HCT116 (cell line): ENCODE data around the gene ARHGEF12. TPM values are rescaled to one million over a fixed set of nuclear protein-coding genes. Genes with fewer than 3 reads are reported as not detected.

ENCODE experiments used
- ATAC-seq: fragments of 200-7000 bp; cut with Tn5 transposase; 2 replicates; pipeline ENCODE4 v1.9.1; 2020; ENCODE audit warnings: mild to moderate bottlenecking, moderate library complexity
- BruUV-seq: library from RNA; stranded (reverse); fragments of 400-500 nt; replicated peaks from 2 replicates; lab custom pipeline; 2021; lab: Mats Ljungman, UMichigan
- CTCF ChIA-PET: fragments of 300-600 bp; sonication (Branson Sonifier 250); formaldehyde crosslinking; loops from one replicate; lab custom pipeline; 2021; ENCODE audit warnings: antibody characterized with exemption; lab: Charles Lee
- POLR2A ChIA-PET: fragments of 300-600, 350-600 bp; sonication (Branson Sonifier 250); formaldehyde crosslinking; loops from one replicate; lab custom pipeline; 2021; ENCODE audit warnings: antibody characterized with exemption; lab: Charles Lee
- RAD21 ChIA-PET, 2 experiments: fragments of 300-600 bp; sonication (Branson Sonifier 250); formaldehyde crosslinking; loops; one replicate each; lab custom pipeline; 2023; ENCODE audit warnings: low total read pairs in 2 of 2; ENCODE audit not compliant: uncharacterized antibody in 2 of 2, unreplicated experiment in 2 of 2, low non-redundant PET in 1 of 2; lab: Charles Lee
- DNase-seq: peaks from one replicate; pipeline ENCODE4 v3.0.0-alpha.2; 2010; ENCODE audit warnings: low read depth, low spot score
- H2AFZ ChIP-seq: fragments of 200-600 bp; shearing (Covaris generic), sonication (generic); 2 replicates; pipeline ENCODE4 v1.6.1; 2017; ENCODE audit warnings: low read depth, mixed run types, mixed read lengths, antibody characterized with exemption, low read length; ENCODE audit not compliant: poor library complexity, severe bottlenecking
- H3K27ac ChIP-seq: 2 replicates; pipeline ENCODE4 v1.5.1; 2012; ENCODE audit warnings: low read depth, low read length
- H3K27me3 ChIP-seq: fragments of 200-600 bp; sonication (generic); 2 replicates; pipeline ENCODE4 v1.6.1; 2016; ENCODE audit warnings: mixed run types, low read length, mixed read lengths; ENCODE audit not compliant: insufficient read depth
- H3K36me3 ChIP-seq, 2 experiments: fragments of 200-500 bp in 1 of 2; fragments of 200-600 bp in 1 of 2; sonication (Bioruptor generic) in 1 of 2; sonication (generic) in 1 of 2; 2 replicates each; pipeline versions ENCODE4 v1.5.1 to v1.6.1; 2014 to 2016; ENCODE audit warnings: low read length in 2 of 2, inconsistent platforms in 1 of 2, mixed read lengths in 1 of 2, mixed run types in 1 of 2; ENCODE audit not compliant: insufficient read depth in 2 of 2, control insufficient read depth in 1 of 2
- H3K4me1 ChIP-seq, 2 experiments: fragments of 200-600 bp in 1 of 2; sonication (generic) in 1 of 2; 2 replicates each; pipeline versions ENCODE4 v1.5.1 to v1.6.1; 2012 to 2017; ENCODE audit warnings: low read length in 2 of 2, inconsistent platforms in 1 of 2, mild to moderate bottlenecking in 1 of 2, mixed read lengths in 1 of 2, mixed run types in 1 of 2, moderate library complexity in 1 of 2; ENCODE audit not compliant: insufficient read depth in 2 of 2, control insufficient read depth in 1 of 2
- H3K4me2 ChIP-seq: fragments of 200-600 bp; sonication (generic); 2 replicates; pipeline ENCODE4 v1.6.1; 2017; ENCODE audit warnings: mixed run types, low read length, mixed read lengths
- H3K4me3 ChIP-seq, 2 experiments: fragments of 200-600 bp in 1 of 2; sonication (generic) in 1 of 2; replicated peaks in 1 of 2; 2 replicates each; pipeline ENCODE4 v1.5.1; 2011 to 2016; ENCODE audit warnings: low read length in 2 of 2, control low read depth in 1 of 2, low read depth in 1 of 2, mild to moderate bottlenecking in 1 of 2, mixed read lengths in 1 of 2, mixed run types in 1 of 2
- H3K79me2 ChIP-seq: fragments of 200-600 bp; sonication (generic); 2 replicates; pipeline ENCODE4 v1.6.1; 2017; ENCODE audit warnings: mild to moderate bottlenecking, mixed run types, low read length, moderate library complexity, mixed read lengths; ENCODE audit not compliant: insufficient read depth
- H3K9ac ChIP-seq: fragments of 200-600 bp; sonication (generic); 2 replicates; pipeline ENCODE4 v1.6.1; 2016; ENCODE audit warnings: low read length, mixed read lengths
- H3K9me2 ChIP-seq: fragments of 200-600 bp; sonication (generic), shearing (Covaris generic); 2 replicates; pipeline ENCODE4 v1.6.1; 2017; ENCODE audit warnings: mixed run types, mild to moderate bottlenecking, moderate library complexity; ENCODE audit not compliant: insufficient read depth
- H3K9me3 ChIP-seq, 2 experiments: fragments of 200-500 bp in 1 of 2; fragments of 200-600 bp in 1 of 2; sonication (Bioruptor generic) in 1 of 2; sonication (generic) in 1 of 2; 2 replicates each; pipeline ENCODE4 v1.6.1; 2014 to 2017; ENCODE audit warnings: low read length in 2 of 2, mixed read lengths in 2 of 2, inconsistent platforms in 1 of 2, low read depth in 1 of 2, mild to moderate bottlenecking in 1 of 2, mixed run types in 1 of 2, moderate library complexity in 1 of 2; ENCODE audit not compliant: control insufficient read depth in 1 of 2, insufficient read depth in 1 of 2
- H4K20me1 ChIP-seq: fragments of 200-600 bp; sonication (generic), shearing (Covaris generic); 2 replicates; pipeline ENCODE4 v1.6.1; 2017; ENCODE audit warnings: mixed run types, mild to moderate bottlenecking, moderate library complexity; ENCODE audit not compliant: insufficient read depth
- ATF3 ChIP-seq: IDR thresholded peaks from 2 replicates; pipeline ENCODE4 v1.6.1; 2012
- EGR1 ChIP-seq: IDR thresholded peaks from 2 replicates; pipeline ENCODE4 v1.6.1; 2012; ENCODE audit warnings: low read depth
- EZH2 ChIP-seq: fragments of 200-600 bp; sonication (generic); IDR thresholded peaks from 2 replicates; pipeline ENCODE4 v1.6.1; 2017; ENCODE audit warnings: antibody characterized with exemption, mixed run types
- EZH2phosphoT487 ChIP-seq: fragments of 200-600 bp; IDR thresholded peaks from 2 replicates; pipeline ENCODE4 v1.6.1; 2018; ENCODE audit warnings: antibody characterized with exemption, borderline replicate concordance
- FOSL1 ChIP-seq: IDR thresholded peaks from 2 replicates; pipeline ENCODE4 v1.6.1; 2012; ENCODE audit warnings: low read depth
- JUND ChIP-seq: IDR thresholded peaks from 2 replicates; pipeline ENCODE4 v1.6.1; 2012
- POLR2AphosphoS5 ChIP-seq: IDR thresholded peaks from 2 replicates; pipeline ENCODE4 v1.6.1; 2011; ENCODE audit warnings: mild to moderate bottlenecking, low read depth, low read length, moderate library complexity
- RAD21 ChIP-seq: IDR thresholded peaks from 2 replicates; pipeline ENCODE4 v1.6.1; 2012; ENCODE audit warnings: low read depth, mild to moderate bottlenecking
- REST ChIP-seq: IDR thresholded peaks from 2 replicates; pipeline ENCODE4 v1.6.1; 2012; ENCODE audit warnings: low read depth
- SIN3A ChIP-seq: IDR thresholded peaks from 2 replicates; pipeline ENCODE4 v1.6.1; 2012; ENCODE audit warnings: low read depth
- SRF ChIP-seq: IDR thresholded peaks from 2 replicates; pipeline ENCODE4 v1.6.1; 2012; ENCODE audit warnings: low read depth
- ZBTB33 ChIP-seq: IDR thresholded peaks from 2 replicates; pipeline ENCODE4 v1.6.1; 2011; ENCODE audit warnings: mild to moderate bottlenecking, low read length, moderate library complexity; ENCODE audit not compliant: insufficient replicate concordance; ENCODE audit errors: extremely low read depth
- ZNF274 ChIP-seq: fragments of 200-500 bp; sonication (Bioruptor generic); IDR thresholded peaks from 2 replicates; pipeline ENCODE4 v1.6.1; 2014; ENCODE audit warnings: mild to moderate bottlenecking, low read depth, low read length, inconsistent platforms
- intact Hi-C: fragments of 100-400 bp; cut with micrococcal nuclease; formaldehyde crosslinking; loops from 2 replicates; pipeline ENCODE4 v1.10.0; 2022
- total RNA-seq: library from RNA; stranded (reverse); gene quantifications from one replicate; pipeline ENCODE4 v1.2.1, GENCODE V29; 2021; ENCODE audit not compliant: unreplicated experiment

Gene ARHGEF12
- total RNA-seq, 1 experiment from 2014 or later = 81.4 TPM

GRCh38 chr11:120293038-120293800 is 43.0 kb upstream of the ARHGEF12 start:
- peaks cover 41% of the 10 kb centered on the region; the same call in 1 of the 2 replicates for H3K27me3 ChIP-seq
- H2AFZ ChIP-seq = no peak overlapping the region
- no peaks in the 10 kb centered on the region for H3K36me3 ChIP-seq
- CTCF ChIA-PET = interaction anchor here (1.2 to 2.1 kb wide), 2 partner anchors 10 to 13 kb away, joined by 3 to 10 read pairs; no protein-coding TSS in a partner anchor
- no peaks in the 10 kb centered on the region for H3K9me2 ChIP-seq
- DNase-seq = no peak
- peaks cover 5 to 8% of the 10 kb centered on the region in 2 experiments; a peak in 3 of 4 replicates for H3K4me1 ChIP-seq
- no peak for TF ChIP-seq POLR2AphosphoS5
- no peak for TF ChIP-seq SIN3A
- TF ChIP-seq JUND = no peak
- no peak for TF ChIP-seq ATF3
- TF ChIP-seq, all 23 proteins: peak for 0
- H3K9me3 ChIP-seq = no peaks in the 10 kb centered on the region
- H3K4me3 ChIP-seq = no peak overlapping the region
- no peaks in the 10 kb centered on the region for H4K20me1 ChIP-seq
- ChIA-PET POLR2A (no interaction called here), RAD21 (no interaction called here)
- no peak for ATAC-seq
- no peak overlapping the region for H3K9ac ChIP-seq
- no peak overlapping the region for H3K4me2 ChIP-seq
- H3K27ac ChIP-seq = no peak overlapping the region
- intact Hi-C loops = no loop called here
- no TSS peak for BruUV-seq
- no peaks in the 10 kb centered on the region for H3K79me2 ChIP-seq

- BruUV-seq = no TSS peak
- no peak for ATAC-seq
- TF ChIP-seq SRF (no peak), EZH2 (no peak), REST (no peak), FOSL1 (no peak), EGR1 (no peak), ZNF274 (no peak), EZH2phosphoT487 (no peak), ZBTB33 (no peak), RAD21 (no peak)
Observed at GRCh38 chr11:120294096-120294495, 42.1 kb upstream of the ARHGEF12 start.

More at GRCh38 chr11:120294096-120294495, 42.1 kb upstream of the ARHGEF12 start:
- H3K79me2 ChIP-seq = no peaks in the 10 kb centered on the region
- ChIA-PET POLR2A (no interaction called here), CTCF (interaction anchor here (1.1 to 2.1 kb wide), 3 partner anchors 9 to 46 kb away, joined by 3 to 10 read pairs (median 3); no protein-coding TSS in a partner anchor), RAD21 (no interaction called here)
- H3K9me2 ChIP-seq = no peaks in the 10 kb centered on the region
- H3K9ac ChIP-seq = no peak overlapping the region
- peaks cover 5 to 8% of the 10 kb centered on the region in 2 experiments; a peak in 3 of 4 replicates for H3K4me1 ChIP-seq
- H3K9me3 ChIP-seq = no peaks in the 10 kb centered on the region
- no peak overlapping the region for H2AFZ ChIP-seq
- peaks cover 41% of the 10 kb centered on the region; the same call in 1 of the 2 replicates for H3K27me3 ChIP-seq
- H4K20me1 ChIP-seq = no peaks in the 10 kb centered on the region
- DNase-seq = no peak
- no peak overlapping the region for H3K4me3 ChIP-seq
- intact Hi-C loops = no loop called here
- H3K27ac ChIP-seq = no peak overlapping the region
- H3K36me3 ChIP-seq = no peaks in the 10 kb centered on the region
- no peak overlapping the region for H3K4me2 ChIP-seq
